GM18502 (cell line): Measurements from ENCODE around the gene OLFM2.

Experiments used
- ATAC-seq: cut with Tn5 transposase; IDR thresholded peaks from one replicate; pipeline ENCODE4 v1.9.1; 2021; ENCODE audit warnings: mild to moderate bottlenecking; ENCODE audit not compliant: unreplicated experiment, poor library complexity

OLFM2 gene

GRCh38 chr19:9912551-9913236 lies 23.6 kb downstream of the OLFM2 start:
- ATAC-seq: no peak

GRCh38 chr19:9911524-9912185 lies 24.7 kb downstream of the OLFM2 start:
- no peak for ATAC-seq

GRCh38 chr19:9910625-9911024 lies 25.7 kb downstream of the OLFM2 start:
- ATAC-seq: no peak

- no peak for ATAC-seq
Measured at GRCh38 chr19:9909251-9909650, 27.1 kb downstream of the OLFM2 start.

GRCh38 chr19:9906475-9907087 lies 29.7 kb downstream of the OLFM2 start:
- ATAC-seq: no peak

GRCh38 chr19:9903336-9903735 lies 33.0 kb downstream of the OLFM2 start:
- no peak for ATAC-seq

GRCh38 chr19:9901642-9902041 lies 34.7 kb downstream of the OLFM2 start:
- ATAC-seq: no peak

- no peak for ATAC-seq
Measured at GRCh38 chr19:9901020-9901419, 35.3 kb downstream of the OLFM2 start.

GRCh38 chr19:9891609-9892373 lies 44.5 kb downstream of the OLFM2 start:
- no peak for ATAC-seq

- ATAC-seq: no peak
Measured at GRCh38 chr19:9885077-9885552, 51.2 kb downstream of the OLFM2 start.

GRCh38 chr19:9883764-9884163 lies 52.6 kb downstream of the OLFM2 start:
- no peak for ATAC-seq

GRCh38 chr19:9883231-9883758 lies 53.0 kb downstream of the OLFM2 start:
- no peak for ATAC-seq

- ATAC-seq: no peak
Measured at GRCh38 chr19:9881720-9882119, 54.6 kb downstream of the OLFM2 start.

- no peak for ATAC-seq
Measured at GRCh38 chr19:9878511-9879196, 57.7 kb downstream of the OLFM2 start.

GRCh38 chr19:9877780-9878510 lies 58.4 kb downstream of the OLFM2 start:
- no peak for ATAC-seq

- ATAC-seq: no peak
Measured at GRCh38 chr19:9875796-9876195, 60.5 kb downstream of the OLFM2 start.

- ATAC-seq: no peak
Measured at GRCh38 chr19:9875031-9875627, 61.2 kb downstream of the OLFM2 start.

GRCh38 chr19:9872618-9873242 lies 63.6 kb downstream of the OLFM2 start:
- no peak for ATAC-seq
